DND-41 (cell line): Measurements from ENCODE around the gene OR2W3.

Experiments
- CTCF ChIP-seq: IDR thresholded peaks from 2 replicates; pipeline ENCODE4 v1.5.1; 2012; ENCODE audit warnings: borderline replicate concordance, low read length, moderate library complexity, mild to moderate bottlenecking; ENCODE audit not compliant: poor library complexity, severe bottlenecking; ENCODE audit errors: extremely low read depth
- EZH2 ChIP-seq: IDR thresholded peaks from 3 replicates; pipeline ENCODE4 v1.6.1; 2012; ENCODE audit warnings: borderline replicate concordance, low read depth, mild to moderate bottlenecking, moderate library complexity, low read length, inconsistent platforms; ENCODE audit not compliant: severe bottlenecking

GRCh38 chr1:247884797-247885413, 10.5 kb upstream of the OR2W3 start:
- no peak for TF ChIP-seq EZH2
- TF ChIP-seq CTCF: no peak
